ENCODE data around the gene CD6. TPM values are rescaled to one million over a fixed set of nuclear protein-coding genes. Genes with fewer than 3 reads are reported as not detected.
"Not testable (repeated sequence)": the region's sequence is repeated elsewhere in the genome, so short reads cannot be mapped to it uniquely, and the experiment has no call there.

Gene CD6
- total RNA-seq, 1 donor from 2014 or later, result 1.6 TPM

GRCh38 chr11:61049063-61049377 lies 77.5 kb downstream of the CD6 start:
- no peak for DNase-seq (ENCODE audit: extremely low read depth, low read depth, low spot score)

GRCh38 chr11:61049859-61050258 lies 78.4 kb downstream of the CD6 start:
- DNase-seq (ENCODE audit: extremely low read depth, low read depth, low spot score), result no peak

GRCh38 chr11:61052182-61052972 lies 80.9 kb downstream of the CD6 start:
- DNase-seq (ENCODE audit: extremely low read depth, low read depth, low spot score), result no peak

GRCh38 chr11:61053191-61053590 lies 81.7 kb downstream of the CD6 start:
- no peak for DNase-seq (ENCODE audit: extremely low read depth, low read depth, low spot score)

GRCh38 chr11:61054513-61054912 lies 83.0 kb downstream of the CD6 start:
- no peak for DNase-seq (ENCODE audit: extremely low read depth, low read depth, low spot score)

- no peak for DNase-seq (ENCODE audit: extremely low read depth, low read depth, low spot score)
Observed at GRCh38 chr11:61054927-61055562, 83.6 kb downstream of the CD6 start.

- no peak for DNase-seq (ENCODE audit: extremely low read depth, low read depth, low spot score)
Observed at GRCh38 chr11:61055776-61056175, 84.3 kb downstream of the CD6 start.

- no peak for DNase-seq (ENCODE audit: extremely low read depth, low read depth, low spot score)
Observed at GRCh38 chr11:61056571-61056970, 85.1 kb downstream of the CD6 start.

- no peak for DNase-seq (ENCODE audit: extremely low read depth, low read depth, low spot score)
Observed at GRCh38 chr11:61056981-61057380, 85.5 kb downstream of the CD6 start.

GRCh38 chr11:61057615-61058014 lies 86.1 kb downstream of the CD6 start:
- DNase-seq (ENCODE audit: extremely low read depth, low read depth, low spot score), result no peak

- no peak for DNase-seq (ENCODE audit: extremely low read depth, low read depth, low spot score)
Observed at GRCh38 chr11:61058583-61059259, 87.2 kb downstream of the CD6 start.

- no peak for DNase-seq (ENCODE audit: extremely low read depth, low read depth, low spot score)
Observed at GRCh38 chr11:61059260-61059752, 87.8 kb downstream of the CD6 start.

- DNase-seq (ENCODE audit: extremely low read depth, low read depth, low spot score), result no peak
Observed at GRCh38 chr11:61061081-61061826, 89.8 kb downstream of the CD6 start.

- no peak for DNase-seq (ENCODE audit: extremely low read depth, low read depth, low spot score)
Observed at GRCh38 chr11:61062181-61062930, 90.9 kb downstream of the CD6 start.

GRCh38 chr11:61065236-61065635 lies 93.8 kb downstream of the CD6 start:
- not testable (repeated sequence) for DNase-seq (ENCODE audit: extremely low read depth, low read depth, low spot score)

- no peak for DNase-seq (ENCODE audit: extremely low read depth, low read depth, low spot score)
Observed at GRCh38 chr11:61065955-61066638, 94.6 kb downstream of the CD6 start.

- DNase-seq (ENCODE audit: extremely low read depth, low read depth, low spot score), result no peak
Observed at GRCh38 chr11:61066645-61067044, 95.2 kb downstream of the CD6 start.

- DNase-seq (ENCODE audit: extremely low read depth, low read depth, low spot score), result no peak
Observed at GRCh38 chr11:61067782-61068446, 96.4 kb downstream of the CD6 start.

GRCh38 chr11:61068581-61068980 lies 97.1 kb downstream of the CD6 start:
- no peak for DNase-seq (ENCODE audit: extremely low read depth, low read depth, low spot score)
